Liver (tissue), 9 donors: Measurements from ENCODE around the gene DISC1. TPM values are rescaled to one million over a fixed set of nuclear protein-coding genes. Genes with fewer than 3 reads are reported as not detected.

ENCODE experiments used
- DNase-seq: peaks from one replicate; pipeline ENCODE4 v3.0.0-alpha.2; 2017; ENCODE audit warnings: low spot score
- H3K27ac ChIP-seq, 2 donors: one replicate each; pipeline ENCODE4 v1.7.0; 2013; ENCODE audit warnings: inconsistent platforms in 2 of 2, low read length in 2 of 2, control low read depth in 1 of 2, low read depth in 1 of 2, mild to moderate bottlenecking in 1 of 2
- H3K27me3 ChIP-seq, 4 donors: one replicate each; pipeline versions ENCODE4 v1.6.1 to v1.7.0; 2013; ENCODE audit warnings: low read length in 3 of 4, inconsistent platforms in 1 of 4, mild to moderate bottlenecking in 1 of 4, moderate library complexity in 1 of 4; ENCODE audit not compliant: control insufficient read depth in 4 of 4, insufficient read depth in 4 of 4
- H3K36me3 ChIP-seq, 4 donors: one replicate each; pipeline versions ENCODE4 v1.6.1 to v1.7.0; 2013; ENCODE audit warnings: low read length in 3 of 4, mild to moderate bottlenecking in 3 of 4, low read depth in 1 of 4, moderate library complexity in 1 of 4; ENCODE audit not compliant: control insufficient read depth in 4 of 4, insufficient read depth in 3 of 4
- H3K4me1 ChIP-seq, 4 donors: one replicate each; pipeline versions ENCODE4 v1.6.1 to v1.7.0; 2013; ENCODE audit warnings: low read length in 3 of 4, mild to moderate bottlenecking in 3 of 4, moderate library complexity in 1 of 4; ENCODE audit not compliant: control insufficient read depth in 4 of 4, insufficient read depth in 4 of 4
- H3K4me3 ChIP-seq, 3 donors: one replicate each; pipeline versions ENCODE4 v1.6.1 to v1.7.0; 2013; ENCODE audit warnings: low read length in 3 of 3, control low read depth in 1 of 3, low read depth in 1 of 3, mild to moderate bottlenecking in 1 of 3
- H3K9ac ChIP-seq, 2 donors: one replicate each; pipeline ENCODE4 v1.7.0; 2013; ENCODE audit warnings: low read length in 2 of 2, mild to moderate bottlenecking in 2 of 2, moderate library complexity in 2 of 2, control low read depth in 1 of 2, low read depth in 1 of 2
- H3K9me3 ChIP-seq, 4 donors: one replicate each; pipeline versions ENCODE4 v1.6.1 to v1.7.0; 2013; ENCODE audit warnings: low read length in 3 of 4; ENCODE audit not compliant: control insufficient read depth in 4 of 4
- ATF3 ChIP-seq: IDR thresholded peaks from 2 replicates; pipeline ENCODE4 v1.6.1; 2016; ENCODE audit warnings: antibody characterized with exemption
- EGR1 ChIP-seq, 2 donors: IDR thresholded peaks; 2 replicates each; pipeline ENCODE4 v1.6.1; 2016 to 2018; ENCODE audit warnings: antibody characterized with exemption in 2 of 2, low read depth in 2 of 2
- FOXA1 ChIP-seq: IDR thresholded peaks from 2 replicates; pipeline ENCODE4 v1.6.1; 2016; ENCODE audit warnings: antibody characterized with exemption
- FOXA2 ChIP-seq: IDR thresholded peaks from 2 replicates; pipeline ENCODE4 v1.6.1; 2016; ENCODE audit warnings: antibody characterized with exemption
- GABPA ChIP-seq, 2 donors: IDR thresholded peaks in 1 of 2; conservative IDR thresholded peaks in 1 of 2; 2 replicates each; pipeline ENCODE4 v1.6.1; 2016; ENCODE audit warnings: antibody characterized with exemption in 2 of 2, mild to moderate bottlenecking in 1 of 2, moderate library complexity in 1 of 2
- HNF4A ChIP-seq, 2 donors: conservative IDR thresholded peaks; 2 replicates each; pipeline ENCODE4 v1.6.1; 2016; ENCODE audit warnings: antibody characterized with exemption in 2 of 2, mild to moderate bottlenecking in 2 of 2
- HNF4G ChIP-seq: IDR thresholded peaks from 2 replicates; pipeline ENCODE4 v1.6.1; 2016; ENCODE audit warnings: antibody characterized with exemption
- JUND ChIP-seq, 2 donors: IDR thresholded peaks; 2 replicates each; pipeline ENCODE4 v1.6.1; 2016; ENCODE audit warnings: antibody characterized with exemption in 2 of 2
- NR2F2 ChIP-seq: IDR thresholded peaks from 2 replicates; pipeline ENCODE4 v1.6.1; 2016; ENCODE audit warnings: antibody characterized with exemption
- RAD21 ChIP-seq, 2 donors: IDR thresholded peaks; 2 replicates each; pipeline ENCODE4 v1.6.1; 2016; ENCODE audit warnings: antibody characterized with exemption in 2 of 2, mild to moderate bottlenecking in 2 of 2
- REST ChIP-seq: IDR thresholded peaks from 2 replicates; pipeline ENCODE4 v1.6.1; 2016; ENCODE audit warnings: antibody characterized with exemption, mild to moderate bottlenecking
- RXRA ChIP-seq, 2 donors: IDR thresholded peaks; 2 replicates each; pipeline ENCODE4 v1.6.1; 2017 to 2018; ENCODE audit warnings: antibody characterized with exemption in 2 of 2, mild to moderate bottlenecking in 1 of 2
- SP1 ChIP-seq: IDR thresholded peaks from 2 replicates; pipeline ENCODE4 v1.6.1; 2018; ENCODE audit warnings: antibody characterized with exemption, mild to moderate bottlenecking
- TAF1 ChIP-seq: conservative IDR thresholded peaks from 2 replicates; pipeline ENCODE4 v1.6.1; 2016; ENCODE audit warnings: antibody characterized with exemption, mild to moderate bottlenecking
- YY1 ChIP-seq: IDR thresholded peaks from 2 replicates; pipeline ENCODE4 v1.6.1; 2016; ENCODE audit warnings: antibody characterized with exemption, mild to moderate bottlenecking
- ZBTB33 ChIP-seq: IDR thresholded peaks from 2 replicates; pipeline ENCODE4 v1.6.1; 2016; ENCODE audit warnings: antibody characterized with exemption
- WGBS: extraction: QIAGEN DNeasy Blood & Tissue Kit; methylation state at CpG from one replicate; pipeline ENCODE4 v1.1.7; 2013; 5-methylcytosine and 5-hydroxymethylcytosine counted together
- polyA plus RNA-seq, 2 donors: library from polyadenylated mRNA; stranded (reverse) in 1 of 2; unstranded in 1 of 2; fragments of 200-250 nt in 1 of 2; fragments of >200 nt in 1 of 2; fragmentation: Nextera tagmentation in 1 of 2; extraction: Ambion mirVana in 1 of 2; gene quantifications; one replicate each; pipeline versions ENCODE4 v1.2.1 to v1.2.3, GENCODE V29; 2013 to 2015
- total RNA-seq, 2 donors: library from RNA; depleted of rRNA; stranded (reverse); fragments of >200 nt; gene quantifications; one replicate each; pipeline ENCODE4 v1.2.3, GENCODE V29; 2014
- TF ChIP-seq, protein P1 (sequence below): fragments of 150-350 bp; IDR thresholded peaks from 2 replicates; pipeline ENCODE4 v1.5.1; 2017; ENCODE audit warnings: improper control_type of control experiment, low read depth, low read length; ENCODE audit not compliant: missing input control
- TF ChIP-seq, protein P2 (sequence below): IDR thresholded peaks from 2 replicates; pipeline ENCODE4 v1.6.1; 2016; ENCODE audit warnings: antibody characterized with exemption
- donor health status: healthy.
- donor health status: healthy.
- donor health status: healthy.
- donor health status: healthy.
- donor health status: healthy.

DISC1 gene
- total and polyA plus RNA-seq, 4 donors = 0.45 to 6.3 (median 2.3) TPM

DNA sequence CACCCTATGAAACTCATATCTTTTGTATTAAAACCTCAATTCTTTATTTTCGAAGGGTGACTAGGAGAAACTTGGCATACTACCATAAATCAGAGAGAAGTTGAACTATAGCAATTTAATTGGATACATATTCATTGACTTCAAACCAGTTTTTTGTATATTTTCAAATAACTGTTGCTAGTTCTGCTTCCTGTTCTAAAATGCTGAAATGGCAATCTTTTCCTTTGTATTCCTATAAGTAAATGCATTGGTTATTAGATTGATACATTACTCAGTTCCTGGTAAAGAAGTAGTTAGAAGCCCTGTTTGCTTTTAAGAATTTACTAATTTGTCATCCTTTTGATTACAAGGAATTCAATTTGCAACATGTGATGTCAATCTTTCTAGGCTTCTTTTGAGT, 200.0 kb downstream of the DISC1 start:
- Histone ChIP-seq H3K9me3 (no peaks in the 10 kb centered on the region), H3K4me1 (no peaks in the 10 kb centered on the region), H3K36me3 (no peaks in the 10 kb centered on the region), H3K4me3 (no peak overlapping the region), H3K9ac (no peak overlapping the region), H3K27ac (no peak overlapping the region), H3K27me3 (no peaks in the 10 kb centered on the region)
- TF ChIP-seq FOXA1 (no peak), HNF4G (no peak), RAD21 (IDR thresholded peaks at IDR 0.05) (no peak), ZBTB33 (no peak), ATF3 (no peak), JUND (IDR thresholded peaks at IDR 0.05) (no peak), SP1 (no peak), HNF4A (conservative IDR thresholded peaks at IDR 0.05) (no peak), EGR1 (IDR thresholded peaks at IDR 0.05; ENCODE audit: low read depth in 2 of 2) (no peak), FOXA2 (no peak), YY1 (no peak), GABPA (IDR thresholded peaks at IDR 0.05 in 1 of 2, conservative IDR thresholded peaks at IDR 0.05 in 1 of 2) (no peak), RXRA (IDR thresholded peaks at IDR 0.05) (no peak)
- TF ChIP-seq, protein P1, sequence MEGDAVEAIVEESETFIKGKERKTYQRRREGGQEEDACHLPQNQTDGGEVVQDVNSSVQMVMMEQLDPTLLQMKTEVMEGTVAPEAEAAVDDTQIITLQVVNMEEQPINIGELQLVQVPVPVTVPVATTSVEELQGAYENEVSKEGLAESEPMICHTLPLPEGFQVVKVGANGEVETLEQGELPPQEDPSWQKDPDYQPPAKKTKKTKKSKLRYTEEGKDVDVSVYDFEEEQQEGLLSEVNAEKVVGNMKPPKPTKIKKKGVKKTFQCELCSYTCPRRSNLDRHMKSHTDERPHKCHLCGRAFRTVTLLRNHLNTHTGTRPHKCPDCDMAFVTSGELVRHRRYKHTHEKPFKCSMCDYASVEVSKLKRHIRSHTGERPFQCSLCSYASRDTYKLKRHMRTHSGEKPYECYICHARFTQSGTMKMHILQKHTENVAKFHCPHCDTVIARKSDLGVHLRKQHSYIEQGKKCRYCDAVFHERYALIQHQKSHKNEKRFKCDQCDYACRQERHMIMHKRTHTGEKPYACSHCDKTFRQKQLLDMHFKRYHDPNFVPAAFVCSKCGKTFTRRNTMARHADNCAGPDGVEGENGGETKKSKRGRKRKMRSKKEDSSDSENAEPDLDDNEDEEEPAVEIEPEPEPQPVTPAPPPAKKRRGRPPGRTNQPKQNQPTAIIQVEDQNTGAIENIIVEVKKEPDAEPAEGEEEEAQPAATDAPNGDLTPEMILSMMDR = no peak
- no peak for DNase-seq
- 83% methylated on average over 1 of the region's 1 CpG for WGBS

GRCh38 chr1:231827337-231828105, 200.9 kb downstream of the DISC1 start:
- Histone ChIP-seq H3K27ac (no peak overlapping the region), H3K27me3 (no peaks in the 10 kb centered on the region), H3K36me3 (no peaks in the 10 kb centered on the region), H3K4me1 (no peaks in the 10 kb centered on the region), H3K4me3 (no peak overlapping the region), H3K9ac (no peak overlapping the region), H3K9me3 (no peaks in the 10 kb centered on the region)
- no peak for DNase-seq
- WGBS = 69% methylated on average over 2 of the region's 2 CpGs
- TF ChIP-seq ZBTB33 (no peak), JUND (IDR thresholded peaks at IDR 0.05) (no peak), YY1 (no peak), HNF4A (conservative IDR thresholded peaks at IDR 0.05) (no peak), EGR1 (IDR thresholded peaks at IDR 0.05; ENCODE audit: low read depth in 2 of 2) (no peak), REST (no peak), ATF3 (no peak), TAF1 (no peak), RXRA (IDR thresholded peaks at IDR 0.05) (no peak), FOXA2 (no peak), GABPA (IDR thresholded peaks at IDR 0.05 in 1 of 2, conservative IDR thresholded peaks at IDR 0.05 in 1 of 2) (no peak), RAD21 (IDR thresholded peaks at IDR 0.05) (no peak), HNF4G (no peak), NR2F2 (no peak), FOXA1 (no peak)
- TF ChIP-seq, protein P1 = no peak
- TF ChIP-seq, protein P2, sequence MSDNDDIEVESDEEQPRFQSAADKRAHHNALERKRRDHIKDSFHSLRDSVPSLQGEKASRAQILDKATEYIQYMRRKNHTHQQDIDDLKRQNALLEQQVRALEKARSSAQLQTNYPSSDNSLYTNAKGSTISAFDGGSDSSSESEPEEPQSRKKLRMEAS = no peak
